ENCODE results near the gene RAB8A.
"Not testable (repeated sequence)": the region's sequence is repeated elsewhere in the genome, so short reads cannot be mapped to it uniquely, and the experiment has no call there.

Gene RAB8A

DNA sequence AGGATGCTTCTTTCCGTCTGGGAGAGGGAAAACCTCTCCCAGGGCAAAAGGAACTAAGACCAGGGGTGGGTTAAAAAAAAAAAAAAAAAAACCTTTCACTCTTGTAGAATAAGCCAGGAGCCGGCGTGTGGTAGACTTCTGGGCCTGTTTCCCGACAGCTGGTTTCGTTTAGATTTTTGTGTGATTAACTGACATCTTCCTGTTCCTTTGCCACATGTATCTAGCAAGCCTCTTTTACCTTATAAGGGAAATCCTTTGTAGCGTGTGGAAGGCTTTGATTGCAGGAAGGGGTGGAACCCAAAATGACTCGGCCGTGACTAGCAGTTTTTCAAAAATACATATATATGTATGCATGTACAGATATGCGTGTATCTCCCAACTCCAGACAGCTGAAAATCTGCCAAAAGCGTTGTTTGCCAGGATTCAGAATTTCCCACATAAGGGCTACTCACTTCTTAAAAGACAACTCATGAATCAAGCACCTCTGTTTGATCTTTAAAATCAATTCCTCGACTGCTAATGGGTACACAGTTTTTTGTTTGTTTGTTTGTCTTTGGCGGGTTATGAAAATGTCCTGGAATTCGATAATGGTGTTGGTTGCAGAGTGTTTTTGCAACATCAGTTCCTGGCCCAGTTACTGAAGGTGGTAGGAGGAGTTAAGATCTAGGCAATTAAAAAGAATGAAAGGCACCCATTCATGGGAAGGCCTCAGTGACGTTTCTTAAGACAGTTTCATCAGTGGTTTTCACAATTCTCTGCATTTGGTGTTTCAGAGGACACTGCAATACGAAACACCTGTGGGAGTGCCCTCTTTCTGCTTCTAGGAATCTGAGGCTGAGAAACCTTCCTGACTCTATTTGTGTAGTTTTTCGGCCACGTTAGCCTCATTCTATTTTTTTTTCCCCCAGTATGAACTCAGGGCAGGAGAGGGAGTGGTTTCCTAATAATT, 32.7 kb upstream of the RAB8A start:
- Histone ChIP-seq H3K27ac (ENCODE audit: low read depth, low read length) (peak overlapping the region; percentile 97), H3K27me3 (ENCODE audit: control insufficient read depth in 1 of 2, insufficient read depth in 2 of 2, low read length in 2 of 2) (no peaks in the 10 kb centered on the region), H3K36me3 (ENCODE audit: control insufficient read depth in 1 of 2, insufficient read depth in 2 of 2, low read length in 2 of 2) (peaks cover 18 to 32% of the 10 kb centered on the region in 2 donors), H3K9me3 (ENCODE audit: control insufficient read depth in 1 of 2, low read length in 2 of 2) (no peaks in the 10 kb centered on the region), H3K4me3 (ENCODE audit: low read depth in 1 of 2, low read length in 2 of 2) (peak overlapping the region; percentile 81), H3K4me1 (ENCODE audit: control insufficient read depth in 1 of 2, insufficient read depth in 2 of 2, low read length in 2 of 2) (peaks cover 21 to 22% of the 10 kb centered on the region in 2 donors), H3K9ac (ENCODE audit: low read depth in 1 of 2, low read length in 2 of 2) (peak overlapping the region; percentile 59 to 90)

DNA sequence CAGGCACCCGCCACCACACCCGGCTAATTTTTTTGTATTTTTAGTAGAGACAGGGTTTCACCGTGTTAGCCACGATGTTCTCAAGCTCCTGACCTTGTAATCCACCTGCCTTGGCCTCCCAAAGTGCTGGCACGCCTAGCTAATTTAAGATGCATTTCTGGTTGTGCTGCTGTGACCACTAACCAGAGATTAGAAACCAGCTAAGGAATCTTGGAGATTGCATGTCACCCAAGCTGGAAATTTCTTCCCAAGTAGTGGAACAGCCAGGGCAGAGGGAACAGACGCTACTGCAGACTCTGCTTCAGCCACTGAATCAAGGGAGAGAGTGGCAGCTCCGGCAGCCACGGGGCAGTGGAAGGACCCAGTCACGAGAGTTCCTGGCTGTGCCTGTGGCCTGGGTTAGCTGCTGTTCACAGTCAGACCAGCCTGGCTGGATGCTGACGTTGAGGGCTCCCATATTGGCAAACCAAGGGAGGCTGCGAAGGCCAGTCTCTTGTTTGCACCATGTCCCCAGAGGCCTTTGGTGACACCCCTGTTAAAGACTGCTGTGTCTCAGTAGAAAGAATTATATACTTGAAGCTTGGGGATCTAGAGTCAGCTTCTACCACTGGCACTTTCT, 27.5 kb upstream of the RAB8A start:
- H3K9me3 ChIP-seq (ENCODE audit: control insufficient read depth in 1 of 2, low read length in 2 of 2) = no peaks in the 10 kb centered on the region
- no peak overlapping the region for H3K9ac ChIP-seq (ENCODE audit: low read depth in 1 of 2, low read length in 2 of 2)
- no peaks in the 10 kb centered on the region for H3K27me3 ChIP-seq (ENCODE audit: control insufficient read depth in 1 of 2, insufficient read depth in 2 of 2, low read length in 2 of 2)
- no peak overlapping the region for H3K27ac ChIP-seq (ENCODE audit: low read depth, low read length)
- peaks cover 28 to 31% of the 10 kb centered on the region in 2 donors for H3K4me1 ChIP-seq (ENCODE audit: control insufficient read depth in 1 of 2, insufficient read depth in 2 of 2, low read length in 2 of 2)
- no peak overlapping the region for H3K4me3 ChIP-seq (ENCODE audit: low read depth in 1 of 2, low read length in 2 of 2)
- H3K36me3 ChIP-seq (ENCODE audit: control insufficient read depth in 1 of 2, insufficient read depth in 2 of 2, low read length in 2 of 2) = peaks cover 36 to 81% of the 10 kb centered on the region in 2 donors

DNA sequence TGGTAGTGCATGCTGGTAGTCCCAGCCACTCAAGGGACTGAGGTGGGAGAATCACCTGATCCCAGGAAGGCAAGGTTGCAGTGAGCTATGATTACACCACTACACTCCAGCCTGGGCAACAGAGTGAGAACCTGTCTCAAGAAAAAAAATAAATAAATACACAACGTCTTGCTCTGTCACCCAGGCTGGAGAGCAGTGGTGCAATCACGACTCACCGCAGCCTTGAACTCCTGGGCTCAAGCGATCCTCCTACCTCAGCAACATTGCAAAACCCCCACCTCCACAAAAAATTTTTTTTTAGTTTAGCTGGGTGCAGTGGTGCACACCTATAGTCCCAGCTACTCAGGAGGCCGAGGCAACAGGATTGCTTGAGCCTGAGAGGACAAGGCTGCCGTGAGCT, 26.6 kb upstream of the RAB8A start:
- Histone ChIP-seq H3K9me3 (ENCODE audit: control insufficient read depth in 1 of 2, low read length in 2 of 2) (no peaks in the 10 kb centered on the region), H3K36me3 (ENCODE audit: control insufficient read depth in 1 of 2, insufficient read depth in 2 of 2, low read length in 2 of 2) (peaks cover 36 to 90% of the 10 kb centered on the region in 2 donors), H3K27me3 (ENCODE audit: control insufficient read depth in 1 of 2, insufficient read depth in 2 of 2, low read length in 2 of 2) (no peaks in the 10 kb centered on the region), H3K4me3 (ENCODE audit: low read depth in 1 of 2, low read length in 2 of 2) (no peak overlapping the region), H3K9ac (ENCODE audit: low read depth in 1 of 2, low read length in 2 of 2) (no peak overlapping the region), H3K27ac (ENCODE audit: low read depth, low read length) (no peak overlapping the region), H3K4me1 (ENCODE audit: control insufficient read depth in 1 of 2, insufficient read depth in 2 of 2, low read length in 2 of 2) (peaks cover 26 to 28% of the 10 kb centered on the region in 2 donors)

DNA sequence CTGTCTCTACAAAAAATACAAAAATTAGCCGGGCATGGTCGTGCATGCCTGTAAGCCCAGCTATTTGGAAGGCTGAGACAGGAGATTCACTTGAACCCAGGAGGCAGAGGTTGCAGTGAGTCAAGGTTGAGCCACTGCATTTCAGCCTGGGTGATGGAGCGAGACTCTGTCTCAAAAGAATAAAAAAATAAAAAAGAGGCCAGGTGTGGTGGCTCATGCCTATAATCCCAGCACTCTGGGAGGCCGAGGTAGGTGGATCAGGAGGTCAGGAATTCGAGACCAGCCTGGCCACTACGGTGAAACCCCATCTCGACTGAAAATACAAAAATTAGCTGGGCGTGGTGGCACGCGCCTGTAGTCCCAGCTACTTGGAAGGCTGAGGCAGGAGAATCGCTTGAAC, 24.3 kb upstream of the RAB8A start:
- Histone ChIP-seq H3K36me3 (ENCODE audit: control insufficient read depth in 1 of 2, insufficient read depth in 2 of 2, low read length in 2 of 2) (peaks cover 37 to 96% of the 10 kb centered on the region in 2 donors), H3K4me1 (ENCODE audit: control insufficient read depth in 1 of 2, insufficient read depth in 2 of 2, low read length in 2 of 2) (peaks cover 22 to 26% of the 10 kb centered on the region in 2 donors)
- not testable (repeated sequence) for H3K27me3 ChIP-seq (ENCODE audit: control insufficient read depth in 1 of 2, insufficient read depth in 2 of 2, low read length in 2 of 2); H3K9ac ChIP-seq (ENCODE audit: low read depth in 1 of 2, low read length in 2 of 2); H3K4me3 ChIP-seq (ENCODE audit: low read depth in 1 of 2, low read length in 2 of 2); H3K27ac ChIP-seq (ENCODE audit: low read depth, low read length); H3K9me3 ChIP-seq (ENCODE audit: control insufficient read depth in 1 of 2, low read length in 2 of 2)

DNA sequence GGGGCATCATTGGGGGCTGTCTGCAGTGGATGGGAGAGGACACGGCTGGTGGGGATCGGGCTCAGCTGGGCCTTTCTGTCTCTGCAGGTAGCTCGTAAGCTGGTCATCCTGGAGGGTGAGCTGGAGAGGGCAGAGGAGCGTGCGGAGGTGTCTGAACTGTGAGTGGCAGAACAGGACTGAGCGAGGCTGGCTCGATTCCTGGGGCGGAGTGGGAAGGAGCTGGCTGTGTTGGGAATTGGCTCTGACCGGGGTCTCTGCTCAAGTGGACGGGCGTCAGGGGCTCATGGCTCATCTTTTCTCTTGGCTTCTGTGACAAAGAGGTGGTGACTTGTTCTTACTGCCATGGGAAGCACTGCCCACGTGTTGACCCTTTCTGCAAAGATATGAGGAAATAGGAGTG, 23.7 kb upstream of the RAB8A start:
- H3K36me3 ChIP-seq (ENCODE audit: control insufficient read depth in 1 of 2, insufficient read depth in 2 of 2, low read length in 2 of 2) = peaks cover 40 to 96% of the 10 kb centered on the region in 2 donors

DNA sequence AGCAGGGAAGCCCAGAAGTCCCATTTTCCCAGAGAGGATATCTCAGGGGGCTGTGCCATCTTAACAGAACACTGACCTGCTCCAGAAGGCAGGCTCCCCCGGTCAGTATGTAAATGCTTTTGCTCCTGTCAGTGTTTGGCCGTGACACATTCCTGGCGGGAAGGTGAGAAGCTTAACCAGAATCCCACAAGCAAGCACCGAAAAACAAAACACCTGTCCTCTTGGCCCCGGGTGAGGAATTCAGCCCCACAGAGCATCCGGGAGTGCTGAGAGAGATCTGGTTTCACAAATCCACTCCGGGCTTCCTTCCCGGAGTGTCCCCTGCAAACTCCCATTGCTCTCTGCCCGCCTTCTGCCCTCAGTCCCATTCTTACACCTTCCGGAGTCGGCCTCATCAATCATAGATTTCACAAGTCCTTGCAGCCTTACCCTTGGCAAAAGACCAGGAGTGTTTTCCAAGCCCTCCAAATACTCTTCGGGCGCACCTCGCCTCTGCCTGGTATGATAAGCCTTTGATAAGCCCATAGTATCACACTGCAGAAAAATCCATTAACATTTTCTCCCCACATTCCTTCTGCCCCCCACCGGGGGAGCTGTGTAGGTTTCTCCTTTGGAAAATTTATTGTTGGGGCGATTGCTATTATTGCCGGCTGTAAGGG, 23.2 kb upstream of the RAB8A start:
- Histone ChIP-seq H3K9ac (ENCODE audit: low read depth in 1 of 2, low read length in 2 of 2) (peak overlapping the region; percentile 26 to 48), H3K27me3 (ENCODE audit: control insufficient read depth in 1 of 2, insufficient read depth in 2 of 2, low read length in 2 of 2) (no peaks in the 10 kb centered on the region), H3K4me3 (ENCODE audit: low read depth in 1 of 2, low read length in 2 of 2) (peak overlapping the region in 1 of 2 donors; percentile 30), H3K36me3 (ENCODE audit: control insufficient read depth in 1 of 2, insufficient read depth in 2 of 2, low read length in 2 of 2) (peaks cover 36 to 96% of the 10 kb centered on the region in 2 donors), H3K9me3 (ENCODE audit: control insufficient read depth in 1 of 2, low read length in 2 of 2) (no peaks in the 10 kb centered on the region), H3K4me1 (ENCODE audit: control insufficient read depth in 1 of 2, insufficient read depth in 2 of 2, low read length in 2 of 2) (peaks cover 22 to 26% of the 10 kb centered on the region in 2 donors), H3K27ac (ENCODE audit: low read depth, low read length) (peak overlapping the region; percentile 22)

More for the DNA sequence above, 23.7 kb upstream of the RAB8A start:
- no peaks in the 10 kb centered on the region for H3K27me3 ChIP-seq (ENCODE audit: control insufficient read depth in 1 of 2, insufficient read depth in 2 of 2, low read length in 2 of 2)
- H3K4me3 ChIP-seq (ENCODE audit: low read depth in 1 of 2, low read length in 2 of 2) = peak overlapping the region in 1 of 2 donors; percentile 30
- H3K27ac ChIP-seq (ENCODE audit: low read depth, low read length) = peak overlapping the region; percentile 22
- H3K4me1 ChIP-seq (ENCODE audit: control insufficient read depth in 1 of 2, insufficient read depth in 2 of 2, low read length in 2 of 2) = peaks cover 22 to 26% of the 10 kb centered on the region in 2 donors
- peak overlapping the region; percentile 26 to 48 for H3K9ac ChIP-seq (ENCODE audit: low read depth in 1 of 2, low read length in 2 of 2)
- no peaks in the 10 kb centered on the region for H3K9me3 ChIP-seq (ENCODE audit: control insufficient read depth in 1 of 2, low read length in 2 of 2)

DNA sequence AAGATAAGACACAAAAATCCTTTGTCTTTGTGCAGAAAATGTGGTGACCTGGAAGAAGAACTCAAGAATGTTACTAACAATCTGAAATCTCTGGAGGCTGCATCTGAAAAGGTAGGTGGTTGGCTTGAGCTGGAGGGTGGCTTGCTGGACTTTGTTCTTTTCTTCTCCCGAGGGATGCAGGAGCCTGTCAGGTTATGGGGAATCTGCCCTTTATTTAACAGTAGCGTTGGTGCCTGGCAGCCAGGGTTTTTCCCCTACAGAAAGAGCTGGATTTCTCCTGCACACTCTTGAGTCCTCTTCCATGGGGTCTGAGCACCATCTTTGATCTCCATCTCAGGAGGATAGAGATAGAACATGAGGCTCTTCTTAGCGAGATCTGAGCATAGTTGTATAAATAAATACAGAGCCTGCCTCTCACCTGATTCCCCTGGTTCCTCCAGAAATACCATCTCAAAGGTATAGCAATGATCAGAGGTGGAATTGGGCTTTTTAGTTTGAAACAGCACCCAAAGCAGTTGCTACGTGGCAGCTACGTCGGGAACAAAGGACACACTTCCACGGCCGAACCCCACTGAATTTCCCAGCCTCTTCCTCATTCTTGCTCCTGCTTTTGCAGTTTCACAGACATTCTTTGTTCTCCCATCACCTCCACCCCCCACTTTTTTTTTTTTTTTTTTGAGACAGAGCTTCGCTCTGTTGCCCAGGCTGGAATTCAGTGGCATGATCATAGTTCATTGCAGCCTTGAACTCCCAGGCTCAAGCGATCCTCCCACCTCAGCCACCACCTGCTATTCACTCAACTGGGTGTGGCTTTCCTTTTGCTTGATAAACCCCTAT, 22.5 kb upstream of the RAB8A start:
- no peaks in the 10 kb centered on the region for H3K9me3 ChIP-seq (ENCODE audit: control insufficient read depth in 1 of 2, low read length in 2 of 2)
- H3K27me3 ChIP-seq (ENCODE audit: control insufficient read depth in 1 of 2, insufficient read depth in 2 of 2, low read length in 2 of 2) = no peaks in the 10 kb centered on the region
- peak overlapping the region in 1 of 2 donors; percentile 25 for H3K9ac ChIP-seq (ENCODE audit: low read depth in 1 of 2, low read length in 2 of 2)
- H3K27ac ChIP-seq (ENCODE audit: low read depth, low read length) = no peak overlapping the region
- H3K4me3 ChIP-seq (ENCODE audit: low read depth in 1 of 2, low read length in 2 of 2) = no peak overlapping the region
- H3K36me3 ChIP-seq (ENCODE audit: control insufficient read depth in 1 of 2, insufficient read depth in 2 of 2, low read length in 2 of 2) = peaks cover 36 to 96% of the 10 kb centered on the region in 2 donors
- H3K4me1 ChIP-seq (ENCODE audit: control insufficient read depth in 1 of 2, insufficient read depth in 2 of 2, low read length in 2 of 2) = peaks cover 22 to 26% of the 10 kb centered on the region in 2 donors

DNA sequence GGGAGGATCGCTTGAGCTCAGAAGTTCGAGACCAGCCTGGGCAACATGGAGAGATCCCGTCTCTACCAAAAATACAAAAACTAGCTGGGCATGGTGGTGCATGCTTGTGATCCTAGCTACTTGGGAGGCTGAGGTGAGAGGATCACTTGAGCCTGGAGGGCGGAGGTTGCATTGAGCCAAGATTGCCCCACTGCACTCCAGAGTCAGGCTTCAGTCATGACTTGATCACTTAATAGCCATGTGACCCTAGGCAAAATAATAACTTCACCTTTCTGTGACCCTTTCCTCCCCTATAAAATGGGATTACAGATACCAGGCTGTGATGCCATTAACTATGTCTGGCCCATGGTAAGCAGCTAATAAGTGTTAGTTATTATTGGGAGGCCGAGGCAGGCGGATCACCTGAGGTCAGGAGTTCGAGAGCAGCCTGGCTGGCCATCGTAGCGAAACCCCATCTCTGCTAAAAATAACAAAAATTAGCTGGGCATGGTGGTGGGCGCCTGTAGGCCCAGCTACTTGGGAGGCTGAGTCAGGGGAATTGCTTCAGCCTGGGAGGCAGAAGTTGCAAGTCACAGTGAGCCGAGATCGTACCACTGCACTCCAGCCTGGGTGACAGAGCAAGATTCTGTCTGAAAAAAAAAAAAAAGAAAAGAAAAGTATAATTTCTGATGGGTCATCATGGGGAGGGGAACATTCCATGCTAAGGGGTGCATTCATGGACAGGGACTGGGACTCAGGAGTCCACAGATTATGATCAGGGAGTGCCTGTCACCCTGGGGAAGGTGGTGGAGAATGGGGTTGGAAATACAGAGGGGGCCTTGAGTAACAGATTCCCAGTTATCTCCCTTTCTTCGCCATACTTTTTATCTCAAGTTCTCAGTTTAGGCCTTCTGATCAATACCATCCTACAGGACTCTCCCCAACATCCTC, 19.9 kb upstream of the RAB8A start:
- Histone ChIP-seq H3K36me3 (ENCODE audit: control insufficient read depth in 1 of 2, insufficient read depth in 2 of 2, low read length in 2 of 2) (peaks cover 32 to 95% of the 10 kb centered on the region in 2 donors), H3K9ac (ENCODE audit: low read depth in 1 of 2, low read length in 2 of 2) (no peak overlapping the region), H3K4me1 (ENCODE audit: control insufficient read depth in 1 of 2, insufficient read depth in 2 of 2, low read length in 2 of 2) (peaks cover 18 to 21% of the 10 kb centered on the region in 2 donors), H3K9me3 (ENCODE audit: control insufficient read depth in 1 of 2, low read length in 2 of 2) (no peaks in the 10 kb centered on the region), H3K27me3 (ENCODE audit: control insufficient read depth in 1 of 2, insufficient read depth in 2 of 2, low read length in 2 of 2) (no peaks in the 10 kb centered on the region), H3K27ac (ENCODE audit: low read depth, low read length) (no peak overlapping the region), H3K4me3 (ENCODE audit: low read depth in 1 of 2, low read length in 2 of 2) (no peak overlapping the region)

Data from duodenal mucosa (tissue), 2 donors.